SH-SY5Y (cell line): Measurements from ENCODE around the gene GPATCH8.

Experiments used
- GATA2 ChIP-seq: IDR thresholded peaks from 2 replicates; pipeline ENCODE4 v1.6.1; 2011; ENCODE audit warnings: mild to moderate bottlenecking, low read depth, low read length
- GATA3 ChIP-seq: IDR thresholded peaks from 2 replicates; pipeline ENCODE4 v1.6.1; 2011; ENCODE audit warnings: low read depth, mild to moderate bottlenecking, low read length, moderate library complexity

Gene GPATCH8

DNA sequence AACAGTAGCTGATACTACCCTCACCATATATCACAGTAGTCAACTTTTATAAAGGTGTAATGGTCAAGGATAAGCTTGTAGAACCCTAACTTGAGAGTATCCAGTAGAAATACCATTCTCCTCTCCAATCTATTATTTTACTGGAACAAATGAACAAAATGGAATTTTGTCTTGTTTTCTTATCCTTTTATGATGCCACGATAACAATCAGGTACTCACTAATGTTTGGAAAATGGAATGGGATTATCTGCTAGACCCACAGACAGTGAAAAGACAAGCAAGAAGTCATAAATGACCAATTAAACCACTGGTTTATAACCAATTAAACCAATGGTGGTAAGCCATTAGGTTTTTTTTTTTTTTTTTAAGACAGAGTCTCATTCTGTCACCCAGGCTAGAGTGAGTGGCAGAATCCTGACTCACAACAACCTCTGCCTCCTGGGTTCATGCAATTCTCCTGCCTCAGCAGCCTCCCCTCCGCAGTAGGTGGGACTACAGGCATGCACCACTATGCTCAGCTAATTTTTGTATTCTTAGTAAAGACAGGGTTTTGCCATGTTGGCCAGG lies 10.4 kb downstream of the GPATCH8 start:
- TF ChIP-seq GATA2 (no peak), GATA3 (no peak)

DNA sequence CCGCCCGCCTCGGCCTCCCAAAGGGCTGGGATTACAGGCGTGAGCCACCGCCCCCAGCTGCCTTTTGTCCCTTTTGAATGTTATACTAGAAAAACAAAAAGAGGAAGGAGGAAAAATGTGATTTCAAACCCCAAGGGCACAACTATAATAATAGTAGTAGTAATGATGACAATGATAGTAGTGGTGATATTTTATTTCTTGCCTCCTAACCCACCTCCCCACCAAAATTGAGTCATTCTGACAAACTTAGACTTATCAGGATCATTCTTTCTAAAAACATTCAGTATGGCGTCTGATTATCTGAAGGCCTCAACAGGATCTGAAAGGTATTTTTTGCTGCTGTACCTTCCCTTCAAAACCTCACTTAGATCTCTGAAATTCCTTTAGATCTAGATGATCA lies 13.6 kb downstream of the GPATCH8 start:
- TF ChIP-seq GATA2 (no peak), GATA3 (no peak)

DNA sequence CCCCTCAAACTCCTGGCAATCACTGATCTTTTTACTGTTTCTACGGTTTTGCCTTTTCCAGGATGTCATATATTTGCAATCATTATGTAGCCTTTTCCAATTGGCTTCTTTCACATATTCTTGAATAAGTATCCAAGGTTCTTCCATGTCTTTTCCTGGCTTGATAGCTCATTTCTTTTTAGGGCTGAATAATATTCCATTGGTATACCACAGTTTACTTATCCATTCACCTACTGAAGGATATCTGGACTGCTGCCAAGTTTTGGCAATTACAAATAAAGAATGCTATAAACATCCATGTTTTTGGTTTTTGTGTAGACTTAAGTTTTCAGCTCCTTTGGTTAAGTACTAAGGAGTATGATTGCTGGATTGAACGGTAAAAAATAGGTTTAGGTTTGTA lies 16.0 kb downstream of the GPATCH8 start:
- no peak for TF ChIP-seq GATA2
- TF ChIP-seq GATA3: no peak

DNA sequence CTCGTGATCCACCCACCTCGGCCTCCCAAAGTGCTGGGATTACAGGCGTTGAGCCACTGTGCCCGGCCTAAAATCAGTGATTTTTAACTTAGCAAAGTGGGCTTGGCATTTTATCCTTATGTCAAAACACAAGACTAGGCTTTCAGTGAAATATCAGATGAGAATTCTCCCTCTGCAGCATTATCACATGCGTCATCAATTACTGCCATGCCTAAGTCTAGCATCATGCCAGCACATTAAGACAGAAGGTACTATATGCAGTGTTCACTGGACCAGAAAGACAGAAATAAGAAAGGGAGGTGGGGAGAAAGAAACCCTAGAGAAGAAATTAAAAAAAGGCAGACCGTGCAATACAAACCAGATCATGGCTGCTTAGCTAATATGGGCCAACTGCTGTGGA lies 29.8 kb downstream of the GPATCH8 start:
- no peak for TF ChIP-seq GATA3
- no peak for TF ChIP-seq GATA2

DNA sequence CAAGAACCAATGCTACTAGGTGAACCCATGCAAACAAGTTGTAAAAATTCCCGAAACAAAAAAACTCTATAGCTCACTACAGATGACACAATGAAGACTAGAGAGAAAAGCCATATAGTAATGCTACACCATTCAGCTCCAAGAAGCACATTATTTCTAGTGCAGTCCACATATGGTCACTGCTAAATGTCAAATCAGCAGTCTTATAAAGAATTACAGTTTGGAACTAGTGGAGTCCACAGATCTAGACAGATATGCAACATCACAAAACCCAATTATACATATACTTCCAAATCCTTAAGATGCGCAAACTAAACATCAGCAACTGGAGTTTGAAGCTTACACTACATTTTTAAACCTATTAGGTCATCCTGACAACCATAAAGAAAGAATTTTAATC lies 33.5 kb downstream of the GPATCH8 start:
- TF ChIP-seq GATA3: no peak
- TF ChIP-seq GATA2: no peak

DNA sequence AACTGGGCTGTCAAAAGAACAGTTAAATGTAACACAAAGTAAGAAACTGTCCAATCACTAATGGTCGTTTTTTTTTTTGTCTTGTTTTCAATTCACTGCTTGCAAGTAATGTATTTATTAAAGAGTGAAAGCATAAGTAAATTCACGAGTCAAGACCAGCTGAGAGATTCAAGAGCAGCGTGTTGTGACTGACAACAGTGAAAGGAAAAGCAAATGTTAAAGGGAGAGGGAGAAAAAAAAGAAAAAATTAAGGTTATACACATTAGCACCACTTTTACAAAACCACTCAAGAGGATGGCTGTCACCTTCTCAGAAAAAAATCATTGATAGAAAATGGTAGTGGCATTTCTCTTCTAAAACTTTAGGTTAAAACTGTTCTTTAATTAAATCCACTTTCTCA lies 36.1 kb downstream of the GPATCH8 start:
- TF ChIP-seq GATA2 (no peak), GATA3 (no peak)

DNA sequence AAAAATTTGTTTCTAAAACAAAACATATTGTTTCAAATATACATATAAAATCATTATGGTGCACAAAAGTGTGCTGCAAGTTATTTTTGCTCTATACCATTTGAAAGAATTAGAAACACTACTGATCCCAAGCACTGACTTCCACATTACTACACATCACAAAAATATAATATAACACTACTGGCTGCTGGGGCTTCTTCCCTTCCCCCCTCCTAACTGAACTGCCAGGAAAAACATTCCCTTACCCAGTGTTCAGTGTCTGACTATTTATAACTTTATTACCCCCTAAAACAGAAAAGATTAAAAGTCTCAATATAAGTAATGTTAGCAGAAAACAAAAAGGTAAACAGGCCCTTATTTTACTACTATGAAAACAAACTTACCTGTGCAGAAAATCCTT lies 36.9 kb downstream of the GPATCH8 start:
- TF ChIP-seq GATA3 (no peak), GATA2 (no peak)

DNA sequence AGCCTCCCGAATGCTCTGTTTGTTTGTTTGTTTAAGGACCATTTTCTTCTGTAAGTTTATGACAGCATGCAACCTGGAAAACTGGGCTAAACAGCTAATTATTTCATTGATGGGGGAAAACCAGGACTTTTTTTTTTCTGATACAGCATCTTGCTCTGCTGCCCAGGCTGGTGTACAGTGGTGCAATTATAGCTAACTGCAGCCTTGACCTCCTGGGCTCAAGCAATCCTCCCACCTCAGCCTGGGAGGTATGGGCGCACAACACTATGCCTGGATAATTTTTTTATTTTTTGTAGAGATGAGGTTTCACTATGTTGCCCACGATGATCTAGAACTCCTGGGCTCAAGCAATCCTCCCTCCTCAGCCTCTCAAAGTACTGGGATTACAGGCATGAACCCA lies 37.3 kb downstream of the GPATCH8 start:
- TF ChIP-seq GATA2: no peak

DNA sequence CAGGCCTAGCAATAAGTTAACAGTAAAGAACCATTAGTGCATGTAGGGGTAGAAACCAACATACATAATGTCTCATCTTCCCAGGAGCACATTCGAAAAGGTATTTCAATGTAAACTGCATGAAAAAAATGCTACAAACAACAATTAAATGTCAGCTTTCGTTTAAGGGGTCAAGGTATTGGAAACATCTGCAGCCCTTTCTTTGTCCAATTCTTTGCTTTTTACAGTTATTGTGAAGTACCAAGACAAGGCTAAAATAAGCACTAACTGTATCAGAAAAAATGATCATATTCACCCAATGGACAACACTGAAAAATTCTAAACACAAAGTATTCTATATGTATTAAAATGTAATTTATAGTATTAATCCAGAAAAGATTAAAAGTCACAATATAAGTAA lies 37.9 kb downstream of the GPATCH8 start:
- TF ChIP-seq GATA3 (no peak), GATA2 (no peak)

DNA sequence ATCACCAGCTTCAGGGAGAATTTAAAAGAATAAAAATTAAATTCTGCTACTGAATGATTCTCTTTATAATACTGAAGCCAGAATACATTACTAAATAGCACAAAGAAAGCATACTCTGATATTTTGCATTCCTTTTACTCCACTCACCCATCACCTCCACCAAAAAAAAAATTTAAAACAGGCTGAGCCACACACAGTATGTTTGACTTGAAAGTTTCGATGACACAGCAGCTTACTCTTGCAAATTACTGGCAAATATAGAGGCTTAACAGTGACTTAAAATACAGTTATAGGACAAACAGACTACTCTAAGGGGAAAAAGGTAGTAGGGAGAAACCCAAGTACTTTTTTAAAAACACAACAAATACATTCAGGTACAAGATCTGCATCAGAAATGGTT lies 39.2 kb downstream of the GPATCH8 start:
- TF ChIP-seq GATA2 (no peak), GATA3 (no peak)

DNA sequence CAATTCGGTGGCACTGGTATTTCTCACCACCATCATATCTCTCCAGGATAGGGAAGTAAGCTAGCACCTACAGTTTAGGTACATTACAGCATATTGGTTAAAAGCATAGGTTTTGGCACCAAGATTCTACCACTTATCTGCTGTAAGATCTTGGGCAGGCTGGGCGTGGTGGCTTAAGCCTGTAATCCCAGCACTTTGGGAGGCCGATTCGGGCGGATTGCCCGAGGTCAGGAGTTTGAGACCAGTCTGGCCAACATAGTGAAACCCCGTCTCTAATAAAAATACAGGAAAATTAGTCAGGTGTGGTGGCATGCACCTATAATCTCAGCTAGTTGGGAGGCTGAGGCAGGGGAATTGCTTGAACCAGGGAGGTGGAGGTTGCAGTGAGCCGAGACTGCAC lies 51.4 kb downstream of the GPATCH8 start:
- no peak for TF ChIP-seq GATA3
- TF ChIP-seq GATA2: no peak; the same call in 1 of the 2 replicates

DNA sequence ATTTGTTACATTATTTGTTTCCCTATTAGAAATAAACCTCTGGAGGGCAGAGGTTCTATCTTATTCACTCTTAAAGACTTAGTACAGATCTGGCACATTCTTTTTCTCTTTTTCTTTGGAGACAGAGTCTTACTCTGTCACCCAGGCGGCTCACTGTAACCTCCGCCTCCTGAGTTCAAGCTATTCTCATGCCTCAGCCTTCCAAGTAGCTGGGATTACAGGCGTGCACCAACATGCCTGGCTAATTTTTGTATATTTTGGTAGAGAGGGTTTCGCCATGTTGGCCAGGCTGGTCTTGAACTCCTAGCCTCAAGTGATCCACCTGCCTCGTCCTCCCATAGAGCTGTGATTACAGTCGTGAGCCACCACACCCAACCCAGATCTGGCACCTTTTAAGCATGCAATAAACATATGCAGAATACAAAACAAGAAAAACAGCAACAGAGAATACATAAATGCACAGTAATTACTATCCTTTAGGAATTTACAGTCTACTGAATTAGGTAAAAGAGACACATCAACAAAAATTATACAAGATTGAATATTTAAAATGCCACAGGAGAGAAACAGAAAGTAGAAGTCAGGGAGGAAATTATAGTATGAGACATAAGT lies 52.1 kb downstream of the GPATCH8 start:
- TF ChIP-seq GATA2: no peak
- TF ChIP-seq GATA3: no peak

DNA sequence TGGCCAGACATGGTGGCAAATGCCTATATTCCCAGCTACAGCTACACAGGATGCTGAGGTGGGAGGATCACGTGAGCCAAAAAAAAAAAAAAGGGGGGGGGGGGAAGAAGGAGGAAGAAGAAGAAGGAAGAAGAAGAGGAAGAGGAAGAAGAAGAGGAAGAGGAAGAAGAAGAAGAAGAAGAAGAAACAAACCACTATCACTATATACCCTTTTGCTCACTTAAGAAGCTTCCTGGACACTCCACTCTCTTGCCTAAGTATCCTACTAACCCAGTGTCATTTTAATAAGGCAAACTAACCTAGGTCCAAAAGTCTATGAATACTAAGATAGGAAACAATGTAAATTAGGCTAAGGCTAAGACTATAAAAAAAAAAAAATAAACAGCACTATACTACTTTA lies 54.8 kb downstream of the GPATCH8 start:
- TF ChIP-seq GATA2: no peak
- TF ChIP-seq GATA3: no peak

DNA sequence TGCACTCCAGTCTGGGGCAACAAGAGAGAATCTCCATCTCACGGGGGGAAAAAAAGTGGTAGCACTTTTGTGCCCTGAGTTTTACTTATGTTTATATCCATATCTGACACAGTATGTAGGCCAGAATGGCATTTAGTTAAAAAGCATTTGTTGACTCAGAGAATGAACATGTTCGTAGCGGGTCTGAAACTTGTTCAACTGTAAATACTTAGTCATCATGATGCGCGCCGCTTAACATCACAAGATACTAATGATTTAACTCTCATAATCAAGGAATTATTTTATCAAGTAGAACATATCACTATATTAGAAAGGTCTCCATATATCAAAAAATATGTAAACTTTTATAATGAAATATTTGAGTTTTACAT lies 58.5 kb downstream of the GPATCH8 start:
- no peak for TF ChIP-seq GATA2
- no peak for TF ChIP-seq GATA3

DNA sequence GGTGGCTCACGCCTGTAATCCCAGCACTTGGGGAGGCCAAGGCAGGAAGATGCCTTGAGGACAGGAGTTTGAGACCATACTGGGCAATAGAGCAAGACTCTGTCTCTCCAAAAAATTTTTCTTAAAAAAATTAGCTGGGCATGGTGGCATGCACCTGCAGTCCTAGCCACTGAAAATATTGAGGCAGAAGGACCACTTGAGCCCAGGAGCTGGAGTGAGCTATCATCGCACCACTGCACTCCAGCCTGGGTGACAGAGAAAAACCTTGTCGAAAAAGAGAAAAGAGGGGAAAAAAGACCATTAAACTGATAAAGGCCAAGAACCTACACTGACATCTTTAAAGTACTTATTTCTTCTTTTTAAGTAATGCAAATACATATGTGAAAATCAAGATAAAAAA lies 60.4 kb downstream of the GPATCH8 start:
- TF ChIP-seq GATA3 (no peak), GATA2 (no peak)

DNA sequence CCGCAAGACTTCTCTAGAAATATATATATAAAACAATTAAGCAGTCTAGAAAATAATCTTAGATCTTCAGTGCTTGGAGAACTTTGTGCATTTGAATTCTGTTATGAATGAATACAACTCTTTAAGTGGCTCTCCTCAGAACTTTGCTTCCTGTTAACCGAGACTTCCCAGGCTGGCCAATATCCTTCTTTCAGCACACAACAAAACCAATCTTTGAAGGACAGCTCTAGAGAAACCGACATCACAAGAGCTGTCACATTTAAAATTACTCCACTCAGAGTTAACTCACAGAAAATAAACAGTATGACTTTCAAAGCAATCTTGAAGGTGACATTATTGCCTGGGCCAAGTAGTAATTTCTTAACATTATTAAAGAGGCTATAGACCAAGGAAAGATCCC lies 64.0 kb downstream of the GPATCH8 start:
- no peak for TF ChIP-seq GATA2

DNA sequence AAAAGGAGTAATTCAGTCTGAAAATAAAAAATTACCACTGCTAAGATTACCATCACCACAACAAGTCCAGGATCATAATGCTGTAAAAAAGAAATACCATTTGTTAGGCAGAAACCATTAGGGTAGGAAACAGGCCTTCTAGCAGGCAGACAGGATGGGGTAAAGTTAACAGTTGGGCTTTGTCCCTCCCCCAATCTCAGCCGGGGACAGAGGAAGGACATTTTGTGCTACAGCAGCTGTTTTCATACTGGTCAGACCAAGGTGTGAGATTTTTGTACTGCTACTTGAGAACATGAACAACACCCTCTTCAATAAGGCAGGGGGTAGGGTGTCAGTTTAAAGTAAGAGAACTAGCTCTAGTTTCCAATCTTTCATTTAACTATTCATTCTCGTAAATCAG lies 64.6 kb downstream of the GPATCH8 start:
- TF ChIP-seq GATA3: no peak
- TF ChIP-seq GATA2: no peak
